NCI-H526 (cell line): ENCODE measurements around the gene ELAVL2.
"Not testable (repeated sequence)": the region's sequence is repeated elsewhere in the genome, so short reads cannot be mapped to it uniquely, and the experiment has no call there.

Source experiments
- DNase-seq, 2 experiments: peaks; one replicate each; lab custom pipeline; 2025; lab: John Stamatoyannopoulos, UW

ELAVL2 gene

GRCh38 chr9:23723048-23723447 lies 103.0 kb downstream of the ELAVL2 start:
- DNase-seq: not testable (repeated sequence)

GRCh38 chr9:23721466-23721865 lies 104.6 kb downstream of the ELAVL2 start:
- DNase-seq: no peak

GRCh38 chr9:23717505-23717904 lies 108.5 kb downstream of the ELAVL2 start:
- DNase-seq: peak; percentile 4 to 25

GRCh38 chr9:23707249-23707648 lies 118.8 kb downstream of the ELAVL2 start:
- no peak for DNase-seq

- peak; percentile 19 to 31 for DNase-seq
These were observed 123.6 kb downstream of the ELAVL2 start for GRCh38 chr9:23702311-23702922.

GRCh38 chr9:23701291-23701690 lies 124.7 kb downstream of the ELAVL2 start:
- DNase-seq: no peak

GRCh38 chr9:23700359-23700758 lies 125.7 kb downstream of the ELAVL2 start:
- DNase-seq: no peak

- DNase-seq: no peak
These were observed 127.9 kb downstream of the ELAVL2 start for GRCh38 chr9:23698161-23698560.

- no peak for DNase-seq
These were observed 130.5 kb downstream of the ELAVL2 start for GRCh38 chr9:23695572-23695971.

GRCh38 chr9:23693374-23693773 lies 132.7 kb downstream of the ELAVL2 start:
- DNase-seq: no peak

GRCh38 chr9:23686896-23687295 lies 139.1 kb downstream of the ELAVL2 start:
- DNase-seq: no peak

GRCh38 chr9:23686257-23686656 lies 139.8 kb downstream of the ELAVL2 start:
- no peak for DNase-seq

GRCh38 chr9:23683611-23684061 lies 142.4 kb downstream of the ELAVL2 start:
- DNase-seq: no peak

GRCh38 chr9:23682891-23683431 lies 143.1 kb downstream of the ELAVL2 start:
- DNase-seq: no peak

- no peak for DNase-seq
These were observed 143.7 kb downstream of the ELAVL2 start for GRCh38 chr9:23682352-23682751.

- DNase-seq: no peak
These were observed 148.6 kb downstream of the ELAVL2 start for GRCh38 chr9:23677446-23677845.

- DNase-seq: no peak
These were observed 151.9 kb downstream of the ELAVL2 start for GRCh38 chr9:23674016-23674585.

GRCh38 chr9:23672151-23672550 lies 153.9 kb downstream of the ELAVL2 start:
- DNase-seq: no peak

- DNase-seq: no peak
These were observed 156.3 kb downstream of the ELAVL2 start for GRCh38 chr9:23669776-23670175.

- peak; percentile 15 to 27 for DNase-seq
These were observed 160.4 kb downstream of the ELAVL2 start for GRCh38 chr9:23665635-23666034.

GRCh38 chr9:23665051-23665450 lies 161.0 kb downstream of the ELAVL2 start:
- DNase-seq: no peak

- DNase-seq: no peak
These were observed 162.1 kb downstream of the ELAVL2 start for GRCh38 chr9:23663946-23664345.

- no peak for DNase-seq
These were observed 162.5 kb downstream of the ELAVL2 start for GRCh38 chr9:23663536-23663935.

- DNase-seq: no peak
These were observed 162.9 kb downstream of the ELAVL2 start for GRCh38 chr9:23663125-23663524.
